Measurements from ENCODE around the gene IGF2BP2.
"Not testable (repeated sequence)": the region's sequence is repeated elsewhere in the genome, so short reads cannot be mapped to it uniquely, and the experiment has no call there.

The IGF2BP2 gene

DNA sequence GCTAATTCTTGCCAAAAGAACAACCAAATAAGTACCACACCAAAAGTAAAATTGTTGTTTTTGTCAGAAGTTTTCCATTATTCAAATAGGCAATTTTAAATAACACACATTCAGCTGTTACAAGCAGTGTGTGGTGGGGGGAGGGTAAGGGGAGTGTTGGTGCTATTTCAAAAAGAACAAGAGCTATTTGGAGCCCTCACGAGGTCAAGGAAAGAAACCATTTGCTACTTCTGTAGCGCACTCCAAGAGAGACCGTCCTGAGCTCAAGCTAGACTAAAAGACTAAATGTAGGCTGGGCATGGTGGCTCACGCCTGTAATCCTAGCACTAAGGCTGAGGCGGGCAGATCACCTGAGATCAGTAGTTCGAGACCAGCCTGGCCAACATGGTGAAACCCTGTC is 21.2 kb upstream of the IGF2BP2 start:
- no peaks in the 10 kb centered on the region for H3K9me3 Mint-ChIP-seq
- H3K36me3 Mint-ChIP-seq (ENCODE audit: low read depth): no peaks in the 10 kb centered on the region
- DNase-seq: no peak
- H3K4me1 Mint-ChIP-seq: peaks cover 8% of the 10 kb centered on the region
- H3K4me3 Mint-ChIP-seq: no peak overlapping the region
- TF ChIP-seq, protein P1, sequence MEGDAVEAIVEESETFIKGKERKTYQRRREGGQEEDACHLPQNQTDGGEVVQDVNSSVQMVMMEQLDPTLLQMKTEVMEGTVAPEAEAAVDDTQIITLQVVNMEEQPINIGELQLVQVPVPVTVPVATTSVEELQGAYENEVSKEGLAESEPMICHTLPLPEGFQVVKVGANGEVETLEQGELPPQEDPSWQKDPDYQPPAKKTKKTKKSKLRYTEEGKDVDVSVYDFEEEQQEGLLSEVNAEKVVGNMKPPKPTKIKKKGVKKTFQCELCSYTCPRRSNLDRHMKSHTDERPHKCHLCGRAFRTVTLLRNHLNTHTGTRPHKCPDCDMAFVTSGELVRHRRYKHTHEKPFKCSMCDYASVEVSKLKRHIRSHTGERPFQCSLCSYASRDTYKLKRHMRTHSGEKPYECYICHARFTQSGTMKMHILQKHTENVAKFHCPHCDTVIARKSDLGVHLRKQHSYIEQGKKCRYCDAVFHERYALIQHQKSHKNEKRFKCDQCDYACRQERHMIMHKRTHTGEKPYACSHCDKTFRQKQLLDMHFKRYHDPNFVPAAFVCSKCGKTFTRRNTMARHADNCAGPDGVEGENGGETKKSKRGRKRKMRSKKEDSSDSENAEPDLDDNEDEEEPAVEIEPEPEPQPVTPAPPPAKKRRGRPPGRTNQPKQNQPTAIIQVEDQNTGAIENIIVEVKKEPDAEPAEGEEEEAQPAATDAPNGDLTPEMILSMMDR (IDR thresholded peaks at IDR 0.05): no peak
- no peak overlapping the region for H3K27ac Mint-ChIP-seq
- H3K27me3 Mint-ChIP-seq (ENCODE audit: low read depth, poor library complexity): peaks cover 10% of the 10 kb centered on the region

DNA sequence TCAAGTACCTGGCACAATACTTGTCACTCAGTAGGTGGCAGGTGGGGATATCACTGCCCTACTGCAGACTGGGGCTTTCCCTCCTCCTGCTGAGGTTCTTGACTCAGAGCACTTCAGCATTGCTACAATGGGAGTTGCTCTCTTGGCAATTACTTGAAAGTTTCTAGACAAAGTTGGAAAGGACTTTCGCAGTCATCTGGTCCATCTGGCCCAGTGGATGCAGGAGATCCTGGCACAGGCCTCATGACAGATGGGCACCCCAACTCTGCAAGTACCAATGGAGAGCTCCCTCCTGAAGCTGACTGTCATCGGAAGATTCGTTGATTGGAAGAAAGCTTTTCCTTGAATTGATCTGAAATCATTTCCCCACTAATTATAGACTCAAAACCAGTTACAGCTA is 19.2 kb upstream of the IGF2BP2 start:
- TF ChIP-seq, protein P1 (IDR thresholded peaks at IDR 0.05): no peak
- H3K4me3 Mint-ChIP-seq: no peak overlapping the region
- no peaks in the 10 kb centered on the region for H3K9me3 Mint-ChIP-seq
- DNase-seq: no peak
- no peak overlapping the region for H3K27ac Mint-ChIP-seq
- no peaks in the 10 kb centered on the region for H3K36me3 Mint-ChIP-seq (ENCODE audit: low read depth)
- peaks cover 13% of the 10 kb centered on the region for H3K27me3 Mint-ChIP-seq (ENCODE audit: low read depth, poor library complexity)
- H3K4me1 Mint-ChIP-seq: peaks cover 11% of the 10 kb centered on the region

GRCh38 chr3:185843635-185844034 is 18.8 kb upstream of the IGF2BP2 start:
- peaks cover 11% of the 10 kb centered on the region for H3K4me1 Mint-ChIP-seq
- H3K9me3 Mint-ChIP-seq: no peaks in the 10 kb centered on the region
- no peak overlapping the region for H3K4me3 Mint-ChIP-seq
- no peak for DNase-seq
- TF ChIP-seq, protein P1 (IDR thresholded peaks at IDR 0.05): no peak
- peaks cover 9% of the 10 kb centered on the region for H3K27me3 Mint-ChIP-seq (ENCODE audit: low read depth, poor library complexity)
- no peak overlapping the region for H3K27ac Mint-ChIP-seq
- H3K36me3 Mint-ChIP-seq (ENCODE audit: low read depth): no peaks in the 10 kb centered on the region

GRCh38 chr3:185843126-185843525 is 18.3 kb upstream of the IGF2BP2 start:
- Mint-ChIP-seq H3K36me3 (ENCODE audit: low read depth) (no peaks in the 10 kb centered on the region), H3K4me1 (peaks cover 11% of the 10 kb centered on the region), H3K27me3 (ENCODE audit: low read depth, poor library complexity) (peaks cover 6% of the 10 kb centered on the region), H3K9me3 (no peaks in the 10 kb centered on the region), H3K4me3 (no peak overlapping the region), H3K27ac (no peak overlapping the region)
- TF ChIP-seq, protein P1 (IDR thresholded peaks at IDR 0.05): no peak
- DNase-seq: no peak

- peaks cover 3% of the 10 kb centered on the region for H3K36me3 Mint-ChIP-seq (ENCODE audit: low read depth)
- peaks cover 6% of the 10 kb centered on the region for H3K27me3 Mint-ChIP-seq (ENCODE audit: low read depth, poor library complexity)
- TF ChIP-seq, protein P1 (IDR thresholded peaks at IDR 0.05): no peak
- peaks cover 6% of the 10 kb centered on the region for H3K4me1 Mint-ChIP-seq
- DNase-seq: no peak
- H3K4me3 Mint-ChIP-seq: no peak overlapping the region
- no peaks in the 10 kb centered on the region for H3K9me3 Mint-ChIP-seq
- no peak overlapping the region for H3K27ac Mint-ChIP-seq
These were observed 17.4 kb upstream of the IGF2BP2 start for GRCh38 chr3:185842241-185842640.

DNA sequence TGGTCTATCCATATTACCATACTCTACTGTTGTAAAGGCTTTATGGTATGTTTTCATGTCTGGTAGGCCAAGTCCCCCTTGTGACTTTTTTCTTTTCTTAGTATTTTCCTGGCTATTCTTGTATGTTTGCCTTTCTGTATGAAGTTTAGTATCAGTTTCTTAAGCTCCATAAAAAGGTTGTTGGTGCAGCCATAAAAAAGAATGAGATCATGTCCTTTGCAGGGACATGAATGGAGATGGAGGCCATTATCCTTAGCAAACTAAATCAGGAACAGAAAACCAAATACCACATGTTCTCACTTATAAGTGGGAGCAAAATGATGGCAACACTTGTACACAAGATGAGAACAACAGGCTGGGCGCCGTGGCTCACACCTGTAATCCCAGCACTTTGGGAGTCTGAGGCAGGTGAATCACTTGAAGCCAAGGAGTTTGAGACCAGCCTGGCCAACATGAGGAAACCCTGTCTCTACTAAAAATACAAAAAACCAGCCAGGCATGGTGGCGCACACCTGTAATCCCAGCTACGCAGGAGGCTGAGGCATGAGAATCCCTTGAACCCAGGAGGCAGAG is 13.7 kb upstream of the IGF2BP2 start:
- H3K36me3 Mint-ChIP-seq (ENCODE audit: low read depth); H3K4me3 Mint-ChIP-seq; DNase-seq; H3K9me3 Mint-ChIP-seq; H3K4me1 Mint-ChIP-seq; H3K27ac Mint-ChIP-seq: not testable (repeated sequence)
- peaks cover 12% of the 10 kb centered on the region for H3K27me3 Mint-ChIP-seq (ENCODE audit: low read depth, poor library complexity)

All from nephron progenitor cell (in vitro differentiated cells).